Immature natural killer cell (primary cell): ENCODE data around the gene STXBP5. TPM values are rescaled to one million over a fixed set of nuclear protein-coding genes. Genes with fewer than 3 reads are reported as not detected.

Experiments
- DNase-seq, 3 donors: peaks; one replicate each; pipeline ENCODE4 v3.0.0; 2022; ENCODE audit warnings: mixed read lengths in 1 of 3
- H3K27ac Mint-ChIP-seq, 6 donors: one replicate each; pipeline ENCODE4 v1.8.0; 2020; ENCODE audit warnings: mixed read lengths in 6 of 6, mild to moderate bottlenecking in 5 of 6, inconsistent platforms in 4 of 6, moderate library complexity in 3 of 6
- H3K27me3 Mint-ChIP-seq, 3 donors: one replicate each; pipeline ENCODE4 v1.8.0; 2020 to 2021; ENCODE audit warnings: low read depth in 3 of 3, mild to moderate bottlenecking in 3 of 3, mixed read lengths in 3 of 3, moderate library complexity in 3 of 3, inconsistent platforms in 1 of 3
- H3K36me3 Mint-ChIP-seq, 3 donors: one replicate each; pipeline ENCODE4 v1.8.0; 2020; ENCODE audit warnings: mixed read lengths in 3 of 3, inconsistent platforms in 2 of 3, mild to moderate bottlenecking in 2 of 3
- H3K4me1 Mint-ChIP-seq, 2 donors: one replicate each; pipeline ENCODE4 v1.8.0; 2020; ENCODE audit warnings: inconsistent platforms in 2 of 2, mild to moderate bottlenecking in 2 of 2, mixed read lengths in 2 of 2, moderate library complexity in 1 of 2
- H3K4me3 Mint-ChIP-seq, 5 donors: one replicate each; pipeline ENCODE4 v1.8.0; 2020; ENCODE audit warnings: mild to moderate bottlenecking in 5 of 5, mixed read lengths in 5 of 5, inconsistent platforms in 3 of 5, moderate library complexity in 3 of 5
- H3K9me3 Mint-ChIP-seq, 6 donors: one replicate each; pipeline ENCODE4 v1.8.0; 2020; ENCODE audit warnings: mild to moderate bottlenecking in 6 of 6, mixed read lengths in 6 of 6, inconsistent platforms in 4 of 6, moderate library complexity in 3 of 6
- polyA plus RNA-seq, 3 donors: library from polyadenylated mRNA; unstranded; fragments of 300-500 nt; fragmentation: Illumina TruSeq; gene quantifications; one replicate each; pipeline ENCODE4 v1.2.3, GENCODE V29; 2021

STXBP5 gene
- polyA plus RNA-seq, 3 donors from 2014 or later: 2.9 to 5.4 (median 3.1) TPM

DNA sequence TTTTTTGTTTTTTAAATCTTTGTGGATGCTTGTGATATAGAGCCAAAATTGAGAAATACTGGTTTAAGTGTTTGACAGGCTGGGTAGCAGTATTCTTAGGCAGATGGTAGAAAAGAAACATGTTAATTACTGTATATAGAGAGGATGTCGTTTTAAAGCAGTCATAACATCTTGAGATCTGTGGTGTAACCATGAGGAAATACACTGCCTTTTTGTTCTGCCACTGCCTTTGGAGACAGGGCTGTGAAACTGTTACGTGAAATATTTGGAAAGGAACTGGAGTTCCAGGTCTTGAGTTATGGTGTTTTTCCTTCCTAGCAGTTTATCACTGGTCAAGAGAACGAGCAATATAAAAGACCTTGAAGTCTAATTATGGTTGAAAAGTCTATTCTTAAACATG lies 19.5 kb downstream of the STXBP5 start:
- no peak overlapping the region for H3K27ac Mint-ChIP-seq
- H3K27me3 Mint-ChIP-seq: no peaks in the 10 kb centered on the region
- H3K4me3 Mint-ChIP-seq: no peak overlapping the region
- DNase-seq: no peak
- H3K9me3 Mint-ChIP-seq: no peaks in the 10 kb centered on the region
- H3K36me3 Mint-ChIP-seq: peaks cover 3 to 10% (median 9%) of the 10 kb centered on the region in 3 donors
- peaks cover 21 to 70% of the 10 kb centered on the region in 2 donors for H3K4me1 Mint-ChIP-seq

- no peaks in the 10 kb centered on the region for H3K9me3 Mint-ChIP-seq
- H3K27ac Mint-ChIP-seq: no peak overlapping the region
- peaks cover 3 to 5% (median 4%) of the 10 kb centered on the region in 3 donors for H3K36me3 Mint-ChIP-seq
- DNase-seq: no peak
- H3K27me3 Mint-ChIP-seq: no peaks in the 10 kb centered on the region
- H3K4me3 Mint-ChIP-seq: no peak overlapping the region
- H3K4me1 Mint-ChIP-seq: peaks cover 16 to 52% of the 10 kb centered on the region in 2 donors
Measured at GRCh38 chr6:147226163-147226724, 22.0 kb downstream of the STXBP5 start.

DNA sequence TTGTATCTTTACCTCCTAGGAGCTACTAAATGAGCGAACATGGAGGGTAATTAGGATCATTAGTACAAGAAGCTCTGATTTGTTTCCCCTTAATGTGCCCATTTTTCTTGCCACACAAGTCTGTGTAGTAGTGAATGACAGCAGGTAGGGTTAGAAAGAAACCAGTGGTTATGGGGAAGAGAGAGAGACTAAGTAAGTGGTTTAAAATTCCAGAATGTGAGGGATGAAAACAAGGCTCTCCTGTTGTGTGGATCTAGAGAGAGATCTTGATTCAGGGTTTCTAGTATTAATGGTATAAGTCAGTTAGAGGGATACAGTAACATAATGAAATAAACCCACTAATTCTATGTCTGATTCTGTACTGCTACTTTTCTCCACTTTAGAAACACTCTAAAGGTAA lies 22.7 kb downstream of the STXBP5 start:
- Mint-ChIP-seq H3K27ac (peak overlapping the region in 2 of 6 donors; percentile 27 to 47), H3K9me3 (no peaks in the 10 kb centered on the region), H3K4me3 (no peak overlapping the region), H3K4me1 (peaks cover 14 to 47% of the 10 kb centered on the region in 2 donors), H3K27me3 (no peaks in the 10 kb centered on the region), H3K36me3 (peaks cover 3 to 5% (median 4%) of the 10 kb centered on the region in 3 donors)
- no peak for DNase-seq

- Mint-ChIP-seq H3K9me3 (no peaks in the 10 kb centered on the region), H3K27ac (peak overlapping the region in 1 of 6 donors; percentile 17), H3K27me3 (no peaks in the 10 kb centered on the region), H3K36me3 (peaks cover 3 to 5% (median 4%) of the 10 kb centered on the region in 3 donors), H3K4me3 (no peak overlapping the region), H3K4me1 (peaks cover 8 to 37% of the 10 kb centered on the region in 2 donors)
- DNase-seq: no peak
Measured at GRCh38 chr6:147227770-147228320, 23.6 kb downstream of the STXBP5 start.

- H3K27ac Mint-ChIP-seq: no peak overlapping the region
- H3K4me1 Mint-ChIP-seq: peaks cover 8 to 26% of the 10 kb centered on the region in 2 donors
- no peaks in the 10 kb centered on the region for H3K27me3 Mint-ChIP-seq
- H3K9me3 Mint-ChIP-seq: no peaks in the 10 kb centered on the region
- no peak for DNase-seq
- no peak overlapping the region for H3K4me3 Mint-ChIP-seq
- peaks cover 0 to 3% (median 3%) of the 10 kb centered on the region in 3 donors for H3K36me3 Mint-ChIP-seq
Measured at GRCh38 chr6:147231589-147231988, 27.4 kb downstream of the STXBP5 start.

DNA sequence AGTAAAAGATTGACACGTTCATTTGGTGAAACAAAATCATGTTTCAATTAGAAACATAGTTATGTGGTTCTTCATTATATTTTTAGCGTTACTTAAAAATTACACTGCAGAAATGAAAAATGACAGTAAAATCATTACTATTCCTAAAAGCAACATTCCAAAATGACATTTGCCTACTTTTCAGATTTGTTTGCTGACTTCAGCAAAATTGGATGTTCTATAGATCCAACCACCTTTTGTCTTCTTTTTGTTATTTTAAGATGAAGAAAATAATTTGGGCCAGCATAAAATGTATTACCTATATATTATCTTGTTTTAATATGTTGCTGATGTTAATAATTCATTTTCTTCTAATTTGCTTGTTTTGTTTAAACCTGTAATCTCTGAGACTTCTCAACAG lies 30.5 kb downstream of the STXBP5 start:
- Mint-ChIP-seq H3K27ac (no peak overlapping the region), H3K9me3 (no peaks in the 10 kb centered on the region), H3K4me3 (no peak overlapping the region), H3K36me3 (peaks cover 0 to 11% (median 8%) of the 10 kb centered on the region in 3 donors), H3K4me1 (peaks cover 2 to 9% of the 10 kb centered on the region in 2 donors), H3K27me3 (no peaks in the 10 kb centered on the region)
- DNase-seq: no peak

DNA sequence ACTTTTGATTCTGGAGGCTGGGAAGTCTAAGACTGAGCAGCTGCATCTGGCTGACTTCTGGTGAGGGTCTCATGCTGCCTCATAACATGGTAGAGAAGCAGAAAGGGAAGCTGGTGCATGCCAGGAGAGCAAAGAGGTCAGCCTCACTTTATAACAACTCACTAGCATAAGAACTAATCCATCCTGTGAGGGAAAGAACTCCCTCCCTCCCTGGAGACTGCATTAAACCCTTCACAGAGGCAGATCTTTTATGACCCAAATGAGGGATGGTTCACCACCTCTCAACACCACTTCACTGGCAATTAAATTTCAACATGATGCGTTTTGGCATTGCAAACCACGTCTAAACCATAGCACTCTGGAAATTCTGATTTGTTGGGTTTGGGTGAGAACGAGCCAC lies 33.9 kb downstream of the STXBP5 start:
- Mint-ChIP-seq H3K27me3 (no peaks in the 10 kb centered on the region), H3K36me3 (peaks cover 0 to 18% (median 11%) of the 10 kb centered on the region in 3 donors), H3K4me1 (peaks cover 0 to 4% of the 10 kb centered on the region in 2 donors), H3K9me3 (no peaks in the 10 kb centered on the region), H3K27ac (no peak overlapping the region), H3K4me3 (no peak overlapping the region)
- no peak for DNase-seq

GRCh38 chr6:147238906-147239305 lies 34.7 kb downstream of the STXBP5 start:
- Mint-ChIP-seq H3K27me3 (no peaks in the 10 kb centered on the region), H3K9me3 (no peaks in the 10 kb centered on the region), H3K4me1 (peaks cover 0 to 6% of the 10 kb centered on the region in 2 donors), H3K36me3 (peaks cover 0 to 18% (median 11%) of the 10 kb centered on the region in 3 donors), H3K27ac (no peak overlapping the region), H3K4me3 (no peak overlapping the region)
- DNase-seq: no peak

DNA sequence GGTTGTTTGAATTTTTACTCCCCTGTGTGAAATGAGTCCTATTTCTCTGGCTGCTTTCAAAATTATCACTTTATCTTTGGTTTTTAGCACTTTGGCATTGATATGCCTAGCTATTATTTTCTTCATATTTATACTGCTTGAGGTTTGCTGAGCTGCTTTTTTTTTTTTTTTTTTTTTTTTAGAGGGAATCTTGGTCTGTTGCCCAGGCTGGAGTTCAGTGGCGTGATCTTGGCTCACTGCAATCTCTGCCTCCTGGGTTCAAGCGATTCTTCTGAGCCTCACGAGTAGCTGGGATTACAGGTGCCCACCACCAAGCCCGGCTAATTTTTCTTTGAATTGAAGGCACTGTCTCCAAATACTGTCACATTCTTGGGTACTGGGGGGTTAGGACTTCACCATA lies 40.6 kb downstream of the STXBP5 start:
- peaks cover 14 to 25% (median 21%) of the 10 kb centered on the region in 3 donors for H3K36me3 Mint-ChIP-seq

DNA sequence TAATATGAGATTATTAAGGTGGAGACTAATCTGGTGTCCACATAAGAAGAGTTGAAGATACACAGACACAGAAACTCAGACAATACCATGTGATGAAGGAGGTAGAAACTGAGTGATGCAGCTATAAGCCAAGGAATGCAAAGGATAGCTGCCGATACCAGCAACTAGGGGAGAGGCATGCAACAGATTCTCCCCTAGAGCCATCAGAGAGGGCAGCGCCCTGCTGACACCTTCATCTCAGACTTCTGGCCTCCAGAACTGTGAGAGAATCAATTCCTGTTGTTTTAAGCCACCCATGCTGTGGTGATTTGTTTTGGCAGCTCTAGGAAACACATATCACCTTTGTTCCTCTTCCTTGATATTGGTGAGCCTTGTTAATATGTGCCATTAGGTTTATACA lies 41.5 kb downstream of the STXBP5 start:
- H3K36me3 Mint-ChIP-seq: peaks cover 19 to 32% (median 28%) of the 10 kb centered on the region in 3 donors
- H3K27ac Mint-ChIP-seq: no peak overlapping the region
- peaks cover 0 to 1% (median 0%) of the 10 kb centered on the region in 6 donors for H3K9me3 Mint-ChIP-seq
- H3K4me3 Mint-ChIP-seq: no peak overlapping the region
- peaks cover 0 to 6% of the 10 kb centered on the region in 2 donors for H3K4me1 Mint-ChIP-seq
- DNase-seq: no peak
- H3K27me3 Mint-ChIP-seq: peaks cover 0 to 3% (median 0%) of the 10 kb centered on the region in 3 donors

More for the DNA sequence above, 40.6 kb downstream of the STXBP5 start:
- Mint-ChIP-seq H3K27ac (no peak overlapping the region), H3K4me1 (peaks cover 0 to 6% of the 10 kb centered on the region in 2 donors), H3K27me3 (peaks cover 0 to 3% (median 0%) of the 10 kb centered on the region in 3 donors), H3K9me3 (peaks cover 0 to 1% (median 0%) of the 10 kb centered on the region in 6 donors), H3K4me3 (no peak overlapping the region)
- no peak for DNase-seq

- no peak for DNase-seq
- Mint-ChIP-seq H3K4me3 (no peak overlapping the region), H3K9me3 (peaks cover 0 to 1% (median 0%) of the 10 kb centered on the region in 6 donors), H3K4me1 (peaks cover 0 to 6% of the 10 kb centered on the region in 2 donors), H3K36me3 (peaks cover 28 to 39% (median 39%) of the 10 kb centered on the region in 3 donors), H3K27me3 (peaks cover 0 to 3% (median 0%) of the 10 kb centered on the region in 3 donors), H3K27ac (no peak overlapping the region)
Measured at GRCh38 chr6:147246853-147247635, 42.8 kb downstream of the STXBP5 start.

- Mint-ChIP-seq H3K9me3 (peaks cover 0 to 1% (median 0%) of the 10 kb centered on the region in 6 donors), H3K36me3 (peaks cover 28 to 45% (median 44%) of the 10 kb centered on the region in 3 donors)
- no peak for DNase-seq
Measured at GRCh38 chr6:147248859-147249258, 44.6 kb downstream of the STXBP5 start.

DNA sequence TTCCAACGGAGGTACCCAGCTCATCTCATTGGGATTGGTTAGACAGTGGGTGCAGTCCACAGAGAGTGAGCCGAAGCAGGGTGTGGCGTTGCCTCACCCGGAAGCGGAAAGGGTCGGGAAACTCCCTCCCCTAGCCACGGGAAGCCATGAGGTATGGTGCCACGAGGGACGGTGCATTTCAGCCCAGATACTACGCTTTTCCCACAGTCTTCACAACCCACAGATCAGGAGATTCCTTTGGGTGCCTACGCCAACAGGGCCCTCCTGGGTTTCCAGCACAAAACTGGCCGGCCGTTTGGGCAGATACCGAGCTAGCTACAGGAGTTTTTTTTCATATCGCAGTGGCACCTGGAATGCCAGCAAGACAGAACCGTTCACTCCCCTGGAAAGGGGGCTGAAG lies 46.9 kb downstream of the STXBP5 start:
- no peak for DNase-seq
- Mint-ChIP-seq H3K9me3 (peaks cover 0 to 1% (median 0%) of the 10 kb centered on the region in 6 donors), H3K27ac (no peak overlapping the region), H3K36me3 (peaks cover 23 to 42% (median 41%) of the 10 kb centered on the region in 3 donors), H3K27me3 (peaks cover 0 to 1% (median 0%) of the 10 kb centered on the region in 3 donors), H3K4me1 (no peaks in the 10 kb centered on the region), H3K4me3 (no peak overlapping the region)

More at GRCh38 chr6:147248859-147249258, 44.6 kb downstream of the STXBP5 start:
- Mint-ChIP-seq H3K27me3 (peaks cover 0 to 3% (median 1%) of the 10 kb centered on the region in 3 donors), H3K27ac (no peak overlapping the region), H3K4me1 (no peaks in the 10 kb centered on the region), H3K4me3 (no peak overlapping the region)
